ENCODE measurements around the gene MEDAG.

MEDAG gene

GRCh38 chr13:30882996-30883766 lies 22.9 kb upstream of the MEDAG start:
- Histone ChIP-seq H3K9ac (ENCODE audit: low read depth, low read length) (no peak overlapping the region), H3K27me3 (ENCODE audit: insufficient read depth, low read length, poor library complexity) (peaks cover 5% of the 10 kb centered on the region), H3K4me2 (ENCODE audit: insufficient read depth, low read length) (no peak overlapping the region), H3K36me3 (ENCODE audit: insufficient read depth, low read length) (no peaks in the 10 kb centered on the region), H3K4me3 (ENCODE audit: low read depth in 1 of 2, low read length in 2 of 2) (no peak overlapping the region), H3K9me3 (ENCODE audit: insufficient read depth, low read length, severe bottlenecking) (no peaks in the 10 kb centered on the region), H3K27ac (ENCODE audit: low read length) (no peak overlapping the region), H3K4me1 (ENCODE audit: insufficient read depth, low read length) (no peaks in the 10 kb centered on the region), H3K79me2 (ENCODE audit: insufficient read depth, low read length) (no peaks in the 10 kb centered on the region), H2AFZ (ENCODE audit: low read depth, low read length) (no peak overlapping the region), H4K20me1 (ENCODE audit: insufficient read depth, low read length) (no peaks in the 10 kb centered on the region)
- TF ChIP-seq EZH2 (IDR thresholded peaks at IDR 0.05; ENCODE audit: borderline replicate concordance, low read depth, low read length, severe bottlenecking) (no peak), CTCF (IDR thresholded peaks at IDR 0.05; ENCODE audit: borderline replicate concordance, extremely low read depth, low read length, poor library complexity, severe bottlenecking) (no peak)
- ATAC-seq (ENCODE audit: insufficient read depth, low read depth) (no peak), DNase-seq (no peak)

GRCh38 chr13:30884543-30884942 lies 21.5 kb upstream of the MEDAG start:
- DNase-seq (peak; percentile 12), ATAC-seq (ENCODE audit: insufficient read depth, low read depth) (peak; percentile 53; the same call in 2 of the 3 replicates)
- Histone ChIP-seq H3K9ac (ENCODE audit: low read depth, low read length) (no peak overlapping the region), H2AFZ (ENCODE audit: low read depth, low read length) (no peak overlapping the region; the same call in 1 of the 2 replicates), H3K27me3 (ENCODE audit: insufficient read depth, low read length, poor library complexity) (peaks cover 5% of the 10 kb centered on the region), H4K20me1 (ENCODE audit: insufficient read depth, low read length) (no peaks in the 10 kb centered on the region), H3K27ac (ENCODE audit: low read length) (no peak overlapping the region), H3K4me3 (ENCODE audit: low read depth in 1 of 2, low read length in 2 of 2) (no peak overlapping the region), H3K36me3 (ENCODE audit: insufficient read depth, low read length) (no peaks in the 10 kb centered on the region), H3K4me2 (ENCODE audit: insufficient read depth, low read length) (no peak overlapping the region), H3K9me3 (ENCODE audit: insufficient read depth, low read length, severe bottlenecking) (no peaks in the 10 kb centered on the region), H3K79me2 (ENCODE audit: insufficient read depth, low read length) (no peaks in the 10 kb centered on the region), H3K4me1 (ENCODE audit: insufficient read depth, low read length) (no peaks in the 10 kb centered on the region)
- TF ChIP-seq EZH2 (IDR thresholded peaks at IDR 0.05; ENCODE audit: borderline replicate concordance, low read depth, low read length, severe bottlenecking): no peak
- TF ChIP-seq CTCF (IDR thresholded peaks at IDR 0.05; ENCODE audit: borderline replicate concordance, extremely low read depth, low read length, poor library complexity, severe bottlenecking): no peak

GRCh38 chr13:30889196-30889690 lies 16.8 kb upstream of the MEDAG start:
- no peak for TF ChIP-seq CTCF (IDR thresholded peaks at IDR 0.05; ENCODE audit: borderline replicate concordance, extremely low read depth, low read length, poor library complexity, severe bottlenecking)
- no peak for TF ChIP-seq EZH2 (IDR thresholded peaks at IDR 0.05; ENCODE audit: borderline replicate concordance, low read depth, low read length, severe bottlenecking)
- no peak for ATAC-seq (ENCODE audit: insufficient read depth, low read depth)
- Histone ChIP-seq H3K4me1 (ENCODE audit: insufficient read depth, low read length) (no peaks in the 10 kb centered on the region), H4K20me1 (ENCODE audit: insufficient read depth, low read length) (no peaks in the 10 kb centered on the region), H3K27me3 (ENCODE audit: insufficient read depth, low read length, poor library complexity) (peaks cover 6% of the 10 kb centered on the region), H3K27ac (ENCODE audit: low read length) (no peak overlapping the region), H3K9ac (ENCODE audit: low read depth, low read length) (no peak overlapping the region), H3K4me2 (ENCODE audit: insufficient read depth, low read length) (no peak overlapping the region), H3K79me2 (ENCODE audit: insufficient read depth, low read length) (no peaks in the 10 kb centered on the region), H3K36me3 (ENCODE audit: insufficient read depth, low read length) (no peaks in the 10 kb centered on the region), H3K9me3 (ENCODE audit: insufficient read depth, low read length, severe bottlenecking) (no peaks in the 10 kb centered on the region), H2AFZ (ENCODE audit: low read depth, low read length) (no peak overlapping the region), H3K4me3 (ENCODE audit: low read depth in 1 of 2, low read length in 2 of 2) (no peak overlapping the region)
- no peak for DNase-seq
